Stomach (tissue), 9 donors: Measurements from ENCODE around the gene L3MBTL2. TPM values are rescaled to one million over a fixed set of nuclear protein-coding genes. Genes with fewer than 3 reads are reported as not detected.
"Not testable (repeated sequence)": the region's sequence is repeated elsewhere in the genome, so short reads cannot be mapped to it uniquely, and the experiment has no call there.

Source experiments
- DNase-seq, 2 donors: peaks; one replicate each; pipeline versions ENCODE4 v3.0.0 to v3.0.0-alpha.2; 2013 to 2019
- H3K27ac ChIP-seq, 5 donors: fragments of 200-600 bp in 4 of 5; sonication (generic) in 4 of 5; one replicate each; pipeline ENCODE4 v1.5.1; 2013 to 2019; ENCODE audit warnings: mild to moderate bottlenecking in 1 of 5, moderate library complexity in 1 of 5
- H3K27me3 ChIP-seq, 3 donors: fragments of 200-600 bp; sonication (generic); one replicate each; pipeline ENCODE4 v1.5.1; 2017 to 2019; ENCODE audit warnings: mixed run types in 1 of 3
- H3K36me3 ChIP-seq, 4 donors: fragments of 200-600 bp; sonication (generic); 1 replicate in 3 of 4; 2 replicates in 1 of 4; pipeline ENCODE4 v1.5.1; 2016 to 2019
- H3K4me1 ChIP-seq, 4 donors: fragments of 200-600 bp; sonication (generic); one replicate each; pipeline ENCODE4 v1.5.1; 2016 to 2019
- H3K4me3 ChIP-seq, 4 donors: fragments of 200-600 bp; sonication (generic) in 3 of 4; one replicate each; pipeline ENCODE4 v1.5.1; 2016 to 2019; ENCODE audit warnings: mild to moderate bottlenecking in 1 of 4
- H3K9me3 ChIP-seq, 4 donors: fragments of 200-600 bp; sonication (generic); one replicate each; pipeline ENCODE4 v1.5.1; 2016 to 2019
- CTCF ChIP-seq, 7 experiments: fragments of 450-650 bp in 4 of 7; fragments of 200-600 bp in 3 of 7; sonication (generic) in 3 of 7; IDR thresholded peaks; one replicate each; pipeline ENCODE4 v1.5.1; 2016 to 2019; ENCODE audit warnings: antibody characterized with exemption in 7 of 7, control low read depth in 2 of 7, mild to moderate bottlenecking in 1 of 7
- EP300 ChIP-seq: sonication (generic); formaldehyde crosslinking; IDR thresholded peaks from one replicate; pipeline ENCODE4 v1.6.1; 2017; ENCODE audit warnings: antibody characterized with exemption
- POLR2A ChIP-seq, 4 donors: fragments of 450-650 bp; IDR thresholded peaks; one replicate each; pipeline ENCODE4 v1.6.1; 2016; ENCODE audit warnings: antibody characterized with exemption in 4 of 4, control low read depth in 2 of 4, mild to moderate bottlenecking in 1 of 4, moderate library complexity in 1 of 4
- POLR2AphosphoS5 ChIP-seq, 3 donors: sonication (generic); formaldehyde crosslinking; IDR thresholded peaks; one replicate each; pipeline ENCODE4 v1.6.1; 2016; ENCODE audit warnings: antibody characterized with exemption in 3 of 3
- WGBS, 5 donors: extraction: QIAGEN DNeasy Blood & Tissue Kit in 3 of 5; methylation state at CpG; one replicate each; pipeline versions ENCODE4 v1.1.5 to v1.1.7; 2013 to 2018; 5-methylcytosine and 5-hydroxymethylcytosine counted together
- intact Hi-C: fragments of 100-400 bp; cut with DNase I; formaldehyde crosslinking; loops from one replicate; pipeline ENCODE4 v1.15.1; 2023; ENCODE audit warnings: low total_unique reads
- polyA plus RNA-seq, 3 donors: library from polyadenylated mRNA; stranded (reverse); fragments of 200-250 nt; gene quantifications; one replicate each; pipeline ENCODE4 v1.2.3, GENCODE V29; 2013
- total RNA-seq, 5 donors: library from RNA; depleted of rRNA; stranded (reverse); fragments of >200 nt; gene quantifications; one replicate each; pipeline versions ENCODE4 v1.1.0 to v1.2.3, GENCODE V29; 2014 to 2016
- donor health status: healthy with polysubstance abuse.
- donor health status: Bipolar disorder and iron deficiency.
- donor health status: healthy.

The L3MBTL2 gene
- total and polyA plus RNA-seq, 8 donors = 3.2 to 69.6 (median 12.4) TPM

DNA sequence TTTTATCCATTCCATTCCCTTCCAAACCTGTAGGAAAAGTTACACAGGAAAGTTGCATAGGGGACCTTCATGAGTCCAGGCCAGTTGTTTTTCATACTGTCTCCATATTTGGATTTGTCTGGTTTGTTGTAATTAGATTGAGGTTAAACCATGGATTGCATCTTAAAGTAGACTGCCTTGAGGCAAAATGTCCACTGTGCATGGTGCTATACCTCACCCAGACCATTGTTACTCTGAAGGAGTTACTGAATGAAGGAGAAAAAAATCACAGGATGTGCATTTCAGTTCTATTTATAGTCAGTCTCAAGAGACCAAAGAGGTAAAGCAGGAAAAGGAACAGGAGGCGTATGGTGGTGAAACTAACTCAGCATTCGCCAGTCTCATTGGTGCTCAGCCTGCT lies 29.6 kb upstream of the L3MBTL2 start:
- Histone ChIP-seq H3K9me3 (no peaks in the 10 kb centered on the region), H3K4me3 (no peak overlapping the region), H3K4me1 (peaks cover 0 to 20% (median 6%) of the 10 kb centered on the region in 4 donors), H3K27me3 (no peaks in the 10 kb centered on the region), H3K36me3 (peaks cover 77 to 100% (median 98%) of the 10 kb centered on the region in 4 donors), H3K27ac (no peak overlapping the region)
- intact Hi-C loops = no loop called here
- TF ChIP-seq EP300 (no peak), POLR2AphosphoS5 (IDR thresholded peaks at IDR 0.05) (no peak), POLR2A (IDR thresholded peaks at IDR 0.05) (no peak), CTCF (IDR thresholded peaks at IDR 0.05) (no peak)
- no peak for DNase-seq
- WGBS, 5 donors = 80 to 91% (median 84%) methylated on average over 2 of the region's 2 CpGs

DNA sequence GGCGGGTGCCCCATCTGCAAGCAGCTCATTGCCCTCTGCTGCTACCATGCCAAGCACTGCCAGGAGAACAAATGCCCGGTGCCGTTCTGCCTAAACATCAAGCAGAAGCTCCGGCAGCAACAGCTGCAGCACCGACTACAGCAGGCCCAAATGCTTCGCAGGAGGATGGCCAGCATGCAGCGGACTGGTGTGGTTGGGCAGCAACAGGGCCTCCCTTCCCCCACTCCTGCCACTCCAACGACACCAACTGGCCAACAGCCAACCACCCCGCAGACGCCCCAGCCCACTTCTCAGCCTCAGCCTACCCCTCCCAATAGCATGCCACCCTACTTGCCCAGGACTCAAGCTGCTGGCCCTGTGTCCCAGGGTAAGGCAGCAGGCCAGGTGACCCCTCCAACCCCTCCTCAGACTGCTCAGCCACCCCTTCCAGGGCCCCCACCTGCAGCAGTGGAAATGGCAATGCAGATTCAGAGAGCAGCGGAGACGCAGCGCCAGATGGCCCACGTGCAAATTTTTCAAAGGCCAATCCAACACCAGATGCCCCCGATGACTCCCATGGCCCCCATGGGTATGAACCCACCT lies 28.0 kb upstream of the L3MBTL2 start:
- Histone ChIP-seq H3K27me3 (no peaks in the 10 kb centered on the region), H3K9me3 (no peaks in the 10 kb centered on the region), H3K27ac (no peak overlapping the region), H3K4me3 (no peak overlapping the region), H3K4me1 (peaks cover 0 to 15% (median 4%) of the 10 kb centered on the region in 4 donors), H3K36me3 (peaks cover 66 to 88% (median 86%) of the 10 kb centered on the region in 4 donors)
- intact Hi-C loops = no loop called here
- 87 to 97% (median 93%) methylated on average over 14 to 15 of the region's 15 CpGs for WGBS, 5 donors
- no peak for TF ChIP-seq POLR2A (IDR thresholded peaks at IDR 0.05)
- TF ChIP-seq EP300 = no peak
- no peak for TF ChIP-seq POLR2AphosphoS5 (IDR thresholded peaks at IDR 0.05)
- TF ChIP-seq CTCF (IDR thresholded peaks at IDR 0.05) = no peak
- peak in 1 of 2 donors; percentile 23 for DNase-seq

DNA sequence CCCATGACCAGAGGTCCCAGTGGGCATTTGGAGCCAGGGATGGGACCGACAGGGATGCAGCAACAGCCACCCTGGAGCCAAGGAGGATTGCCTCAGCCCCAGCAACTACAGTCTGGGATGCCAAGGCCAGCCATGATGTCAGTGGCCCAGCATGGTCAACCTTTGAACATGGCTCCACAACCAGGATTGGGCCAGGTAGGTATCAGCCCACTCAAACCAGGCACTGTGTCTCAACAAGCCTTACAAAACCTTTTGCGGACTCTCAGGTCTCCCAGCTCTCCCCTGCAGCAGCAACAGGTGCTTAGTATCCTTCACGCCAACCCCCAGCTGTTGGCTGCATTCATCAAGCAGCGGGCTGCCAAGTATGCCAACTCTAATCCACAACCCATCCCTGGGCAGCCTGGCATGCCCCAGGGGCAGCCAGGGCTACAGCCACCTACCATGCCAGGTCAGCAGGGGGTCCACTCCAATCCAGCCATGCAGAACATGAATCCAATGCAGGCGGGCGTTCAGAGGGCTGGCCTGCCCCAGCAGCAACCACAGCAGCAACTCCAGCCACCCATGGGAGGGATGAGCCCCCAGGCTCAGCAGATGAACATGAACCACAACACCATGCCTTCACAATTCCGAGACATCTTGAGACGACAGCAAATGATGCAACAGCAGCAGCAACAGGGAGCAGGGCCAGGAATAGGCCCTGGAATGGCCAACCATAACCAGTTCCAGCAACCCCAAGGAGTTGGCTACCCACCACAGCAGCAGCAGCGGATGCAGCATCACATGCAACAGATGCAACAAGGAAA lies 27.3 kb upstream of the L3MBTL2 start:
- Histone ChIP-seq H3K9me3 (no peaks in the 10 kb centered on the region), H3K36me3 (peaks cover 59 to 81% (median 79%) of the 10 kb centered on the region in 4 donors), H3K4me3 (no peak overlapping the region), H3K27me3 (no peaks in the 10 kb centered on the region), H3K4me1 (peaks cover 0 to 10% (median 3%) of the 10 kb centered on the region in 4 donors), H3K27ac (no peak overlapping the region)
- DNase-seq = peak in 1 of 2 donors; percentile 6
- intact Hi-C loops = no loop called here
- TF ChIP-seq POLR2A (IDR thresholded peaks at IDR 0.05) (no peak), CTCF (IDR thresholded peaks at IDR 0.05) (no peak), POLR2AphosphoS5 (IDR thresholded peaks at IDR 0.05) (no peak), EP300 (no peak)
- 87 to 96% (median 93%) methylated on average over 5 to 9 of the region's 9 CpGs for WGBS, 5 donors

- H3K27me3 ChIP-seq = no peaks in the 10 kb centered on the region
- H3K4me3 ChIP-seq = no peak overlapping the region
- intact Hi-C loops = no loop called here
- H3K27ac ChIP-seq = no peak overlapping the region
- H3K4me1 ChIP-seq = peaks cover 0 to 10% (median 3%) of the 10 kb centered on the region in 4 donors
- 78 to 80% (median 78%) methylated on average over 8 of the region's 8 CpGs for WGBS, 5 donors
- peaks cover 52 to 75% (median 72%) of the 10 kb centered on the region in 4 donors for H3K36me3 ChIP-seq
- no peak for TF ChIP-seq EP300
- peak in 1 of 2 donors; percentile 16 for DNase-seq
- H3K9me3 ChIP-seq = no peaks in the 10 kb centered on the region
These were observed 26.6 kb upstream of the L3MBTL2 start for GRCh38 chr22:41178425-41178975.

DNA sequence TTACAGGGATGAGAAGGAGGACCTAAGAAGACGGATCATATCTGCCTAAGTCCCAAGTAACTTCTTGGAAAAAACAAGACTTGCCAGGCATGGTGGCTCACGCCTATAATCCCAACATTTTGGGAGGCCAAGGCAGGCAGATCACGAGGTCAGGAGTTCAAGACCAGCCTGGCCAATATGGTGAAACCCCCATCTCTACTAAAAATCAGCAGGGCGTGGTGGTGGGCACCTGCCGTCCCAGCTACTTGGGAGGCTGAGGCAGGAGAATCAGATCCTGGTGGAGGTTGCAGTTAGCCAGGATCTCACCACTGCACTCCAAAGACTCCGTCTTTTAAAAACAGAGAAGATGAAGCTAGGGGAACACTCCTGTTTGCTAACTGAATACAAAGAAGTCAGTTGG lies 24.8 kb upstream of the L3MBTL2 start:
- H3K27me3 ChIP-seq, H3K4me1 ChIP-seq, DNase-seq, H3K27ac ChIP-seq, H3K9me3 ChIP-seq, H3K4me3 ChIP-seq, intact Hi-C loops: not testable (repeated sequence)
- peaks cover 37 to 56% (median 53%) of the 10 kb centered on the region in 4 donors for H3K36me3 ChIP-seq
- 92 to 98% (median 97%) methylated on average over 6 of the region's 6 CpGs for WGBS, 5 donors
